Renal cortical epithelial cell (primary cell): ENCODE measurements around the gene RNU5B-1. TPM values are rescaled to one million over a fixed set of nuclear protein-coding genes. Genes with fewer than 3 reads are reported as not detected.
"Not testable (repeated sequence)": the region's sequence is repeated elsewhere in the genome, so short reads cannot be mapped to it uniquely, and the experiment has no call there.

Experiments
- DNase-seq: peaks from one replicate; pipeline ENCODE4 v3.0.0-alpha.2; 2011; ENCODE audit warnings: low read depth
- total RNA-seq: library from RNA; depleted of rRNA; stranded (reverse); fragments of >200 nt; gene quantifications from 2 replicates; pipeline ENCODE4 v1.2.3, GENCODE V29; 2014

The RNU5B-1 gene
- total RNA-seq, 1 donor from 2014 or later: not detected

GRCh38 chr15:65343374-65343981 lies 39.0 kb downstream of the RNU5B-1 start:
- DNase-seq: no peak

DNA sequence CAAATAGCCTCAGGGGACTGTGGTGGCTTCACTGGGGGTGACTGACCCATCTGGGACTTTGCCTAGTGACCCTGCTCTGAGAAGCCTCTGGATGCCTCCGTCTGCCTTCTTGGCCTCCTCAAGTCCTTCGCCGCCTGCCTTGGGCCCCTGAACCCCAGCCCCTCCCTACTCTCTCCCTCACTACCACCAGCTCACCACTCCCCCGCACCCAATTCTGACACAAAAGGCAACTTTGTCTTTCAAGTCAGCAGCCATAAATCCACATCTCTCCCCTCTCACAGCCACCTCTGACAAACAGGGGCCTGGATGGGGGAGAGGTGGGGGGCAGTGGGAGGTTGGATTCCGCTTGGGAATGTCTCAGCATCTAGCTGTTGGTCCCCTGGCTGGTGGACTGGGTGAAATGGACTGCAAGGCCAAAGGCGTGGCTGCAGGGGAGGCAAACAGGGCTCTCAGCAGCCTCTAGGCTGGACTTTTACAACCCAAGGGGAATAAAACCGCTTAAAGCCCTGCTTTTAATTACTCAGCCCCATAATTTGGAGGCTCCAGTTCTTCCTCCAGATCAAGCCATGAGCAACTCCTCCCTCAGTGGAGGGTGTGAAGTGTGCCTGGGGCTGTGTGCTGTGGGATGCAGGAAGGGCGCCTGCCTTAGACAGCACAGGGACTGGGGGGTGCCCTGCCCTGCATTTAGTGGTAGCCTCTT lies 39.9 kb downstream of the RNU5B-1 start:
- no peak for DNase-seq

DNA sequence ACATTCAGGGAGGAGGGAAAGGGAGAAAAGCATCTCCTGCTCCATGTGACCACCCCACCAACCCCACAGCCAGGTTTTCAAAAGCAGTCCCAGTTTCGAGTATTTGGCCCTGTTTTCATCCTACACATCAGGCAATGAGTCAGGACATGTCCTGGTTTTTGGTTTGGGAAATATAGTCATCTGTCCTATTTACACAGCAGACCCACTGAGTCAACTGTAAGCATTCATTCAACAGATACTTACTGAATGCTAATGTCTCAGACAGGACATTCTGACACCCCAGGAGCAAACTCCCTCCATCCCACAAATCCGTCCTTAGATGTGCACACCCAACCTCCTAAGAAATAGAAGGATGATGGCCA lies 40.4 kb downstream of the RNU5B-1 start:
- no peak for DNase-seq

DNA sequence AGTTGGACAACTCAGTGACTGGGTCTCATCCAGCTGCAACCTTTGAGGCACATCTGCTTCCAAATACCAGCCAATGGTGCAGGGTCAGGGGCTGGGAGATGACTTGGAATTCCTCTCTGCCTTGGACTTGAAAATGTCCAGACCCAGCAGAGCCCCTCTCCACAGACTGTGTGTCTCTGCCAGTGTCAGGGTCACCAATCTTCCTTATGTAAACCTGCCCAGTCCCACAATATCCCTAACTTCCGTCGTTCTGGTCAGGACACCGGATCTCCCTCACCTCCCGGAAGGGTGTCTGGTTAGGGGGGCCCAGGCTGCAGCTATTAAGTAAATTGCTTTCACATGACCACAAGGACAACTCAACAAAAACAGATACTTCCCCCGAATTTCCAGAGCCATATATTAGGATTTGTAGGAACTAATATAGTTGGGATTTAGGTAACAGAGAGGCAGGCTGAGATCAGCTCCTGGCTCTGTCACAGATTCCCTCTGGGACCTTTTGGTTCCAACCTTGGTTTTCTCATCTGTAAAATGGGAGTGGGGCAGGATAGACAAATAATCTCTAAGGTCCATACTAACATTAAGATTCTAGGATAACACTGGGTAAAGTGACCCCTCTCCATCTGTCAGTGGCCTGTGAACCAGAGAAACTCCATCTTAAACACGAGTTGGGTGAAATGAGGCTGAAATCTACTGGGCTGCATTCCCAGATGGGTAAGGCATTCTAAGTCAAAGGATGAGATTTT lies 42.5 kb downstream of the RNU5B-1 start:
- DNase-seq: no peak

DNA sequence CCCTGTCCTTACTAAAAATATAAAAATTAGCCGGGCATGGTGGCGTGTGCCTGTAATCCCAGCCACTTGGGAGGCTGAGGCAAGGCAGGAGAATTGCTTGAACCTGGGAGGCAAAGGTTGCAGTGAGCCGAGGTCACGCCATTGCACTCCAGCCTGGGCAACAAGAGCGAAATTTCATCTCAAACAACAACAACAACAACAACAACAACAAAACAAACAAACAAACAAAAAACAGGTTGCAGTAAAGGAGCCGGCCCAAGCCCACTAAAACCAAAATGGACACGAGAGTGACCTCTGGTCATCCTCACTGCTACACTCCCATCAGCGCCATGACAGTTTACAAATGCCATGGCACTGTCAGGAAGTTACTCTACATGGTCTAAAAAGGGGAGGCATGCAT lies 43.3 kb downstream of the RNU5B-1 start:
- not testable (repeated sequence) for DNase-seq

DNA sequence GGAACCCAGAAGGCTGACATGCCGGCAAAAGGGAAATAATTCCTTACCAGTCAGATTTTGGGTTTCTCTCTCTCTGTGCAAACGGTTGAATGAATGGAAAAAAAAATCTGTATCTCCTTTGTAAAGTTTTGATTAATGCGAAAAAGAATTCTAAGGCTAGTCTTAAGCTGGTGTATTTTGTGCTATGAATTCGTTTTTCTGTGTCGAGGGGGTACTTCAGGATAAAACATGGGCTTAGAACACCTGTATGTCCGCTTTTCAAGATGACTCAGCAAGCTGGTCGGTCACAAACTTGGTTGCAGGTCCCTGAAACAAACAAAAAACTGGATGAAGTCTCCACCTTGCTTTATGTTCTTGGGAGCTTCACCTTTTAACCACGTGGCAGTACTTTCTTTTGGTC lies 44.9 kb downstream of the RNU5B-1 start:
- DNase-seq: no peak

- not testable (repeated sequence) for DNase-seq
Measured at GRCh38 chr15:65351972-65352371, 47.5 kb downstream of the RNU5B-1 start.

Other genes with a start within 250 kb of the RNU5B-1 start
- gene RASL12, start 236.7 kb upstream of the RNU5B-1 start, total RNA-seq: not detected in 2 replicates
- not detected in 2 replicates for gene KBTBD13, start 227.9 kb upstream of the RNU5B-1 start, total RNA-seq
- under 0.01 and 1.4 TPM in 2 replicates for gene UBAP1L, start 189.5 kb upstream of the RNU5B-1 start, total RNA-seq
- gene PDCD7, start 170.9 kb upstream of the RNU5B-1 start, total RNA-seq: 12.9 and 18.4 TPM in 2 replicates
- 42.0 and 110 TPM in 2 replicates for gene CLPX, start 119.3 kb upstream of the RNU5B-1 start, total RNA-seq
- gene CILP, start 93.2 kb upstream of the RNU5B-1 start, total RNA-seq: under 0.01 and 0.40 TPM in 2 replicates
- 1.7 and 4.0 TPM in 2 replicates for gene PARP16, start 17.8 kb upstream of the RNU5B-1 start, total RNA-seq
- gene RNU5A-1, start 8.6 kb upstream of the RNU5B-1 start, total RNA-seq: not detected in 2 replicates
- 0.05 TPM in 1 of 2 replicates, not detected in the other for gene IGDCC3, start 73.3 kb downstream of the RNU5B-1 start, total RNA-seq
- gene IGDCC4, start 118.3 kb downstream of the RNU5B-1 start, total RNA-seq: 24.1 and 58.2 TPM in 2 replicates
- gene DPP8, start 213.0 kb downstream of the RNU5B-1 start, total RNA-seq: 47.1 and 52.7 TPM in 2 replicates
- 212 and 245 TPM in 2 replicates for gene HACD3, start 225.8 kb downstream of the RNU5B-1 start, total RNA-seq